ENCODE measurements around the gene HLA-A.

The HLA-A gene

DNA sequence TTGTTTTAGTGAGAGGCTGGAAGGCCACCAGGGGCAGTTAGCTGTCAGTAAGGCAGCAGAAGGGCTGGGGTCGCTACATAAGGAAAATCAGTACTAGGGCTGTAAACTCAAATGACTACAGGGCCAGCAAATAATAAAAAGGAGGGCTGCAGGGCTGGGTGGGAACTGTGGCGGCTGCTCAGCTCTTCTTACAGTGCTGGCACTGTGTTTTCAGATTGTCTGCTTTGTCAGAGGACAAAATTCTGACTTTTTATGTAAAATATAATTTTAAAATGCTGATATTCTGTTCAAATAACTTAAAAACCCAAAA, 23.2 kb downstream of the HLA-A start:
- TF ChIP-seq, protein P1, sequence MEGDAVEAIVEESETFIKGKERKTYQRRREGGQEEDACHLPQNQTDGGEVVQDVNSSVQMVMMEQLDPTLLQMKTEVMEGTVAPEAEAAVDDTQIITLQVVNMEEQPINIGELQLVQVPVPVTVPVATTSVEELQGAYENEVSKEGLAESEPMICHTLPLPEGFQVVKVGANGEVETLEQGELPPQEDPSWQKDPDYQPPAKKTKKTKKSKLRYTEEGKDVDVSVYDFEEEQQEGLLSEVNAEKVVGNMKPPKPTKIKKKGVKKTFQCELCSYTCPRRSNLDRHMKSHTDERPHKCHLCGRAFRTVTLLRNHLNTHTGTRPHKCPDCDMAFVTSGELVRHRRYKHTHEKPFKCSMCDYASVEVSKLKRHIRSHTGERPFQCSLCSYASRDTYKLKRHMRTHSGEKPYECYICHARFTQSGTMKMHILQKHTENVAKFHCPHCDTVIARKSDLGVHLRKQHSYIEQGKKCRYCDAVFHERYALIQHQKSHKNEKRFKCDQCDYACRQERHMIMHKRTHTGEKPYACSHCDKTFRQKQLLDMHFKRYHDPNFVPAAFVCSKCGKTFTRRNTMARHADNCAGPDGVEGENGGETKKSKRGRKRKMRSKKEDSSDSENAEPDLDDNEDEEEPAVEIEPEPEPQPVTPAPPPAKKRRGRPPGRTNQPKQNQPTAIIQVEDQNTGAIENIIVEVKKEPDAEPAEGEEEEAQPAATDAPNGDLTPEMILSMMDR (IDR thresholded peaks at IDR 0.05; ENCODE audit: low read depth, low read length), result no peak
- in situ Hi-C loops (cut with HindIII; ENCODE audit: low sequenced_read_pairs), result no loop called here
- no peak for DNase-seq (ENCODE audit: low read depth, low spot score)
- H3K4me3 ChIP-seq (ENCODE audit: low read depth, low read length), result peak overlapping the region; percentile 50

DNA sequence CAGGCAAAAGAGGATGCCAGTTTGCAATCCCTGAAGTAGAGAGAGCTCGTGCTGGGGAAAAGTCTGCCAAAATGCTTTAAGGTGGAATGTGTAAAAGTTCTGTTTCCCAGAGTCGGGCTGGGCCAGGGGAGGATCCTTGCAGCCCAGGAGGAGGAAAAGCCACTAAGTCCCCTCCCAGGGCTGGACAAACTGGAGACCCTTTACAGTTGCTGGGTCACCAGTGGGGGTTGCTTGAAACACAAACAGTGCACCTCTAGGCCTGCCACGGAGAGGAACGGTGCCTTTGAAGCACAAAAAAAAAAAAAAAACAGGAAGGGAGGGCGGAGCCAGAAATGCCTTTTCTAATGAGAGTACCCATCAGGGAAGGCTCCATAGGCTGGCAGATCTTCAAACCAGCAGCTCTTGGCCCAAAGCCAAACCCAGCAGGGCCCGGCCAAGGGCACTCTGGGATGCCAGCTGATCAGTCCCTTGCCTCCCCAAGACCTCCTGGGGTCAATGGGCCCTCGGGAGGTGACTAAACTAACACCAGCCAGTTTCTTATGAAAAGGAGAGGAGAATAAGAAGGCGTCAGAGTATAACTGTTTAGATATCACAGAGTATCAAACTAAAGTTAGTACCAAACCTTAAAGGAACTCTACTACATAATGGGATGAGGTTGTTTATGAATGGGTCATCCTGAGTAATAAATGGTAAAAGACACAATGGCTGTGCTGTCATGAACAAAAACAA, 23.7 kb downstream of the HLA-A start:
- peak overlapping the region; percentile 50 for H3K4me3 ChIP-seq (ENCODE audit: low read depth, low read length)
- peak; percentile 60 for DNase-seq (ENCODE audit: low read depth, low spot score)
- TF ChIP-seq, protein P1 (IDR thresholded peaks at IDR 0.05; ENCODE audit: low read depth, low read length), result no peak
- in situ Hi-C loops (cut with HindIII; ENCODE audit: low sequenced_read_pairs), result no loop called here

DNA sequence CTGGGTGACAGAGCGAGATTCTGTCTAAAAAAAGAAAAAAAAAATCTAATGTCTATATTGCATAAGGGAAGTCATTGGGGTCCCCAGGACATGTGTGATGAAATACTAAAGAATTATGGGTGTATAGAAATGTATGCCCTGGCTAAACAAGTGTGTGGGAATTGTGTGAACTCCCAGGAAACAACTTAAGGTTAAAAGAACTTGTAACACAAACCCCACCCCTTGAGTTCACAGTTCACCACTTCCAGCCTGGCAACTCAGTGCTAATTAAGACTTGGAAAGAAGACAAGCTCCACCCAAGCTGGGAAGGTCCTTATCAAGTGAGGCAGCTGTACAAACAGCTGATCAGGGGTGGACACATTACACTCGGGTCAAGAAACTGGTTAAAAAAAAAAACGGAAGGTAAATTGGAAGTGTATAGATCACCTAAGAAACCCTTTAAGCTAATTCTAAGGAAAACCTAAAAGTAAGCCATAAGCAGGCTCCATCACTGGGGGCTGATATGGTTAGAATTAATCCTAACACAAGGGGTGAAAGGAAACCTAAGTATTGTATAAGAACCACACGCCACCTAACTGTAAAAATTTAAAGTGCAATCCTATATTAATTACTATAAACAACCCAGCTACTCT, 25.2 kb downstream of the HLA-A start:
- no peak overlapping the region for H3K4me3 ChIP-seq (ENCODE audit: low read depth, low read length)
- TF ChIP-seq, protein P1 (IDR thresholded peaks at IDR 0.05; ENCODE audit: low read depth, low read length), result no peak
- DNase-seq (ENCODE audit: low read depth, low spot score), result peak; percentile 13
- in situ Hi-C loops (cut with HindIII; ENCODE audit: low sequenced_read_pairs), result no loop called here

DNA sequence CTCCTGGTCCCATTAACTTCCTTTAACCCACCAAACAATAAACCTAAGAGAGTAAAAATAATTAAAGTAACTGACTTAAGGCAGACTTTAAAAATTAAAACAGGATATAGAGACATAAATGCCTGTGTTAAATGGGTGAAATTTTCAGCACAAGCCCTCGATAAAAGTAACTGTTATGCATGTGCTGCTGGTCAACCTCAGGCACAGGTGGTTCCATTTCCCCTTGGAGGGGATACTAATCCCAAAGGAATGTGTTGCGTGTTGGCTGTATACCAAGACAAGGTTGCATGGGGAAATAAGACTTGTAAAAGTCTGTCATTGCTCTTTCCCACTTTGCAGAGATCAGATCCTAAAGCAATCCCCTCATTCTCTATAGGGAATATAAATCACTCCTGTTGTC, 25.8 kb downstream of the HLA-A start:
- peak; percentile 34 for DNase-seq (ENCODE audit: low read depth, low spot score)
- H3K4me3 ChIP-seq (ENCODE audit: low read depth, low read length), result no peak overlapping the region
- TF ChIP-seq, protein P1 (IDR thresholded peaks at IDR 0.05; ENCODE audit: low read depth, low read length), result no peak
- in situ Hi-C loops (cut with HindIII; ENCODE audit: low sequenced_read_pairs), result no loop called here

DNA sequence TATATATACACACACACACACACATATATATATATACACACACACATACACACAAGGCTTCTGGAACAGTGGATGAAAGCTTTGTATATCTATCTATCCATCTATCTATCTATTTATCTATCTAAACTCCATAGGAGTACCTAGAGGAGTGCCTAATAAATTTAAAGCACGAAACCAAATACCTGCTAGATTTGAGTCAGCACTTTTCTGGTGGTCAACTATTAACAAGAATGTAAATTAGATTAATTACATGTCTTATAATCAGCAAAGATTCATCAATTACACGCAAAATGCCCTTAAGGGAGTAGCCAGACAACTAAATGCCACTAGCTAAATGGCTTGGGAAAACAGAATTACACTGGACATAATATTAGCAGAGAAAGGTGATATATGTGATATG, 26.6 kb downstream of the HLA-A start:
- TF ChIP-seq, protein P1 (IDR thresholded peaks at IDR 0.05; ENCODE audit: low read depth, low read length), result no peak
- in situ Hi-C loops (cut with HindIII; ENCODE audit: low sequenced_read_pairs), result no loop called here
- H3K4me3 ChIP-seq (ENCODE audit: low read depth, low read length), result no peak overlapping the region
- DNase-seq (ENCODE audit: low read depth, low spot score), result no peak

DNA sequence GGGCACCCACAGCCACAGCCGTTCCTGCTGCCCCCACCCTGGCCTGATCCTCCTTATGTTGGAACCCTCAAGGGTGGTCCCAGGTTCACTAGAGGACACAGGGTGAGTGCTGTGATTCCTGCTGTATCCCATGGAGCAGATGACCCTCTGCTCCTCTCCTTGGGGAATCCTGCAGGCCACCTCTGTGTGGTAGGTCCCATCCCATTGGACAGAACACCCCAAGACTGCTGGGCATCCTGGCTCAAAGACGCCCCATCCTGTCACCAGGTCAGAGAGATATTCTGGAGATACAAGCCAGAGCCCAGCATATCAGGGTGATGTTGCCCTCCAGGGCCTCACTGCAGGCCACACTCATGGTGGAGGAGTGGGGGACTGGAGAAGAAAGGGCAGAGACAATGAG, 28.4 kb downstream of the HLA-A start:
- H3K4me3 ChIP-seq (ENCODE audit: low read depth, low read length), result no peak overlapping the region
- DNase-seq (ENCODE audit: low read depth, low spot score), result no peak
- in situ Hi-C loops (cut with HindIII; ENCODE audit: low sequenced_read_pairs), result no loop called here
- TF ChIP-seq, protein P1 (IDR thresholded peaks at IDR 0.05; ENCODE audit: low read depth, low read length), result no peak
